OCI-LY1 (cell line): ENCODE data around the gene PPP6R1.

ENCODE experiments used
- EZH2 ChIP-seq: fragments of 200-600 bp; sonication (generic), shearing (Covaris generic); IDR thresholded peaks from 2 replicates; pipeline ENCODE4 v1.8.0; 2017; ENCODE audit warnings: borderline replicate concordance, mixed run types, mild to moderate bottlenecking, antibody characterized with exemption, low read length, moderate library complexity, mixed read lengths
- TF ChIP-seq, protein P1 (sequence below): fragments of 200-600 bp; sonication (generic), shearing (Covaris generic); IDR thresholded peaks from 2 replicates; pipeline ENCODE4 v1.5.1; 2017; ENCODE audit warnings: mild to moderate bottlenecking, antibody characterized with exemption, low read length, moderate library complexity, mixed read lengths

DNA sequence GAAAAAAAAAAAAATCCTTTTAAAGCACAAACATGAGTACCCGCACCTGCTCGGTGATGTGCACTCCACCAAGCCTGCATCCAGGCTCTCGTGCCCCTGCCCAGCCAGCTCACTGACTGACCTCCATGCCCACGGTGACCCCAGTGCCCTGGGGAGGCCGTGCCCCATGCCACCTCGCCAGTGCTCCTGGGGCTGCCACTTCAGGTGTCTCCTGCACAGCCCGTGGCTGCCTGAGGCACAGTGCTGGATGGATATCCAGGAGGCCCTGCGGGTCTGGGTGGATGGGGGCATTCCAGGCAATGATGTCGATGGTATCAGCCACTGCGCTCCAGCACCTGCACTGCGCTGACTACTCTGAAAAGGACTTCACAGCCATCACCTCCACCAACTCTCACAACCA lies 9.0 kb downstream of the PPP6R1 start:
- TF ChIP-seq, protein P1, sequence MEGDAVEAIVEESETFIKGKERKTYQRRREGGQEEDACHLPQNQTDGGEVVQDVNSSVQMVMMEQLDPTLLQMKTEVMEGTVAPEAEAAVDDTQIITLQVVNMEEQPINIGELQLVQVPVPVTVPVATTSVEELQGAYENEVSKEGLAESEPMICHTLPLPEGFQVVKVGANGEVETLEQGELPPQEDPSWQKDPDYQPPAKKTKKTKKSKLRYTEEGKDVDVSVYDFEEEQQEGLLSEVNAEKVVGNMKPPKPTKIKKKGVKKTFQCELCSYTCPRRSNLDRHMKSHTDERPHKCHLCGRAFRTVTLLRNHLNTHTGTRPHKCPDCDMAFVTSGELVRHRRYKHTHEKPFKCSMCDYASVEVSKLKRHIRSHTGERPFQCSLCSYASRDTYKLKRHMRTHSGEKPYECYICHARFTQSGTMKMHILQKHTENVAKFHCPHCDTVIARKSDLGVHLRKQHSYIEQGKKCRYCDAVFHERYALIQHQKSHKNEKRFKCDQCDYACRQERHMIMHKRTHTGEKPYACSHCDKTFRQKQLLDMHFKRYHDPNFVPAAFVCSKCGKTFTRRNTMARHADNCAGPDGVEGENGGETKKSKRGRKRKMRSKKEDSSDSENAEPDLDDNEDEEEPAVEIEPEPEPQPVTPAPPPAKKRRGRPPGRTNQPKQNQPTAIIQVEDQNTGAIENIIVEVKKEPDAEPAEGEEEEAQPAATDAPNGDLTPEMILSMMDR, result no peak
- no peak for TF ChIP-seq EZH2
